ENCODE results near the gene SULT1A2. TPM values are rescaled to one million over a fixed set of nuclear protein-coding genes. Genes with fewer than 3 reads are reported as not detected.
A peak's percentile ranks its signal among the peaks of the same experiment; 100 is the strongest.
"Not testable (repeated sequence)": the region's sequence is repeated elsewhere in the genome, so short reads cannot be mapped to it uniquely, and the experiment has no call there.

The SULT1A2 gene
- total RNA-seq, 1 donor from 2014 or later: 1.1 TPM

GRCh38 chr16:28596115-28596630 lies 677 bp downstream of the SULT1A2 start:
- ATAC-seq (no peak), DNase-seq (no peak)
- intact Hi-C loops (cut with micrococcal nuclease): no loop called here

- intact Hi-C loops (cut with micrococcal nuclease); ATAC-seq; DNase-seq: not testable (repeated sequence)
These were observed 1.4 kb downstream of the SULT1A2 start for GRCh38 chr16:28595451-28595850.

- DNase-seq (no peak), ATAC-seq (peak; percentile 4)
- intact Hi-C loops (cut with micrococcal nuclease): no loop called here
These were observed 3.8 kb downstream of the SULT1A2 start for GRCh38 chr16:28592979-28593553.

- no peak for DNase-seq
- ATAC-seq: no peak
- intact Hi-C loops (cut with micrococcal nuclease): no loop called here
These were observed 4.3 kb downstream of the SULT1A2 start for GRCh38 chr16:28592511-28592910.

GRCh38 chr16:28591355-28591754 lies 5.5 kb downstream of the SULT1A2 start:
- ATAC-seq: no peak
- intact Hi-C loops (cut with micrococcal nuclease): no loop called here
- DNase-seq: no peak

- intact Hi-C loops (cut with micrococcal nuclease): no loop called here
- ATAC-seq: no peak
- no peak for DNase-seq
These were observed 6.2 kb downstream of the SULT1A2 start for GRCh38 chr16:28590384-28591340.

- DNase-seq (no peak), ATAC-seq (no peak)
- intact Hi-C loops (cut with micrococcal nuclease): no loop called here
These were observed 6.9 kb downstream of the SULT1A2 start for GRCh38 chr16:28589930-28590329.

- ATAC-seq: no peak
- intact Hi-C loops (cut with micrococcal nuclease): no loop called here
These were observed 7.8 kb downstream of the SULT1A2 start for GRCh38 chr16:28589069-28589468.

GRCh38 chr16:28587386-28587785 lies 9.5 kb downstream of the SULT1A2 start:
- ATAC-seq: no peak
- no peak for DNase-seq
- intact Hi-C loops (cut with micrococcal nuclease): no loop called here

More at GRCh38 chr16:28589069-28589468, 7.8 kb downstream of the SULT1A2 start:
- DNase-seq: no peak

- DNase-seq (no peak), ATAC-seq (no peak)
- intact Hi-C loops (cut with micrococcal nuclease): no loop called here
These were observed 10.4 kb downstream of the SULT1A2 start for GRCh38 chr16:28586466-28586865.

- DNase-seq (peak; percentile 66), ATAC-seq (peak; percentile 67)
- intact Hi-C loops (cut with micrococcal nuclease): no loop called here
These were observed 11.2 kb downstream of the SULT1A2 start for GRCh38 chr16:28585674-28586073.

- no peak for DNase-seq
- intact Hi-C loops (cut with micrococcal nuclease): no loop called here
- no peak for ATAC-seq
These were observed 16.0 kb downstream of the SULT1A2 start for GRCh38 chr16:28580726-28581315.

- no peak for DNase-seq
- intact Hi-C loops (cut with micrococcal nuclease): no loop called here
These were observed 21.3 kb downstream of the SULT1A2 start for GRCh38 chr16:28575446-28576109.

GRCh38 chr16:28574925-28575324 lies 21.9 kb downstream of the SULT1A2 start:
- no peak for DNase-seq
- intact Hi-C loops (cut with micrococcal nuclease): no loop called here
- no peak for ATAC-seq

More at GRCh38 chr16:28575446-28576109, 21.3 kb downstream of the SULT1A2 start:
- no peak for ATAC-seq

- no peak for ATAC-seq
- intact Hi-C loops (cut with micrococcal nuclease): no loop called here
- no peak for DNase-seq
These were observed 22.8 kb downstream of the SULT1A2 start for GRCh38 chr16:28573738-28574718.

GRCh38 chr16:28572696-28573510 lies 23.9 kb downstream of the SULT1A2 start:
- ATAC-seq (peak; percentile 96), DNase-seq (peak; percentile 71)
- intact Hi-C loops (cut with micrococcal nuclease): no loop called here

GRCh38 chr16:28569968-28570752 lies 26.7 kb downstream of the SULT1A2 start:
- no peak for DNase-seq
- no peak for ATAC-seq
- intact Hi-C loops (cut with micrococcal nuclease): no loop called here
